Panc1 (cell line): Measurements from ENCODE around the gene SEMA7A. TPM values are rescaled to one million over a fixed set of nuclear protein-coding genes. Genes with fewer than 3 reads are reported as not detected.
A peak's percentile ranks its signal among the peaks of the same experiment; 100 is the strongest.

Experiments
- ATAC-seq: fragments of 200-7000 bp; cut with Tn5 transposase; 2 replicates; pipeline ENCODE4 v1.9.1; 2020; ENCODE audit warnings: mild to moderate bottlenecking, moderate library complexity
- BruUV-seq: library from RNA; stranded (reverse); fragments of 400-500 nt; replicated peaks from 2 replicates; lab custom pipeline; 2021; lab: Mats Ljungman, UMichigan
- CTCF ChIA-PET: fragments of 300-600 bp; sonication (Branson Sonifier 250); formaldehyde crosslinking; loops from one replicate; lab custom pipeline; 2022; ENCODE audit warnings: antibody characterized with exemption; lab: Charles Lee
- POLR2A ChIA-PET: fragments of 300-600 bp; sonication (Branson Sonifier 250); formaldehyde crosslinking; loops from one replicate; lab custom pipeline; 2022; ENCODE audit warnings: antibody characterized with exemption; lab: Charles Lee
- DNase-seq: peaks from one replicate; pipeline ENCODE4 v3.0.0-alpha.2; 2010; ENCODE audit warnings: low read depth, low spot score
- H3K27ac ChIP-seq: 2 replicates; pipeline ENCODE4 v1.5.1; 2011; ENCODE audit warnings: mild to moderate bottlenecking, low read length, inconsistent platforms
- H3K27me3 ChIP-seq: fragments of 200-500 bp; sonication (Bioruptor generic); 2 replicates; pipeline ENCODE4 v1.6.0; 2014; ENCODE audit warnings: low read length, inconsistent platforms; ENCODE audit not compliant: control insufficient read depth, insufficient read depth
- H3K36me3 ChIP-seq: fragments of 200-500 bp; sonication (Bioruptor generic); 2 replicates; pipeline ENCODE4 v1.5.1; 2014; ENCODE audit warnings: inconsistent platforms, mild to moderate bottlenecking, low read length, moderate library complexity; ENCODE audit not compliant: control insufficient read depth, insufficient read depth
- H3K4me1 ChIP-seq: 2 replicates; pipeline ENCODE4 v1.5.1; 2011; ENCODE audit warnings: inconsistent platforms, mild to moderate bottlenecking, low read length, moderate library complexity; ENCODE audit not compliant: control insufficient read depth, insufficient read depth
- H3K4me3 ChIP-seq, 2 experiments: 2 replicates each; pipeline ENCODE4 v1.5.1; 2011 to 2012; ENCODE audit warnings: low read depth in 2 of 2, low read length in 2 of 2, mild to moderate bottlenecking in 2 of 2, inconsistent platforms in 1 of 2, moderate library complexity in 1 of 2
- H3K9me3 ChIP-seq: fragments of 200-500 bp; sonication (Bioruptor generic); 2 replicates; pipeline ENCODE4 v1.5.1; 2014; ENCODE audit warnings: low read depth, mild to moderate bottlenecking, inconsistent platforms, low read length, moderate library complexity; ENCODE audit not compliant: control insufficient read depth, insufficient read depth
- POLR2AphosphoS5 ChIP-seq: IDR thresholded peaks from 2 replicates; pipeline ENCODE4 v1.6.1; 2012; ENCODE audit warnings: mild to moderate bottlenecking, low read depth, low read length, moderate library complexity
- REST ChIP-seq, 2 experiments: IDR thresholded peaks; 2 replicates each; pipeline ENCODE4 v1.6.1; 2011 to 2012; ENCODE audit warnings: low read depth in 2 of 2, control low read depth in 1 of 2, low read length in 1 of 2, mild to moderate bottlenecking in 1 of 2, moderate library complexity in 1 of 2; ENCODE audit not compliant: insufficient read depth in 1 of 2
- SIN3A ChIP-seq: IDR thresholded peaks from 2 replicates; pipeline ENCODE4 v1.6.1; 2012; ENCODE audit warnings: low read depth, mild to moderate bottlenecking, low read length, moderate library complexity, borderline replicate concordance; ENCODE audit not compliant: insufficient read depth
- TCF7L2 ChIP-seq: IDR thresholded peaks from 2 replicates; pipeline ENCODE4 v1.6.1; 2011; ENCODE audit warnings: mild to moderate bottlenecking, low read depth, low read length, inconsistent platforms
- in situ Hi-C: cut with HindIII; loops from 2 replicates; pipeline ENCODE4 v1.10.0; 2016; ENCODE audit warnings: low sequenced_read_pairs, low pct_unique_long_range_greater_than_20kb
- intact Hi-C: fragments of 100-400 bp; cut with micrococcal nuclease; formaldehyde crosslinking; loops from one replicate; pipeline ENCODE4 v1.10.0; 2022; ENCODE audit not compliant: unreplicated experiment
- total RNA-seq: library from RNA; stranded (reverse); gene quantifications from one replicate; pipeline ENCODE4 v1.2.1, GENCODE V29; 2021; ENCODE audit not compliant: unreplicated experiment
- TF ChIP-seq, protein P1 (sequence below): fragments of 450-650 bp; IDR thresholded peaks from 2 replicates; pipeline ENCODE4 v1.5.1; 2017; ENCODE audit warnings: mild to moderate bottlenecking

SEMA7A gene
- total RNA-seq, 1 experiment from 2014 or later: 11.2 TPM

DNA sequence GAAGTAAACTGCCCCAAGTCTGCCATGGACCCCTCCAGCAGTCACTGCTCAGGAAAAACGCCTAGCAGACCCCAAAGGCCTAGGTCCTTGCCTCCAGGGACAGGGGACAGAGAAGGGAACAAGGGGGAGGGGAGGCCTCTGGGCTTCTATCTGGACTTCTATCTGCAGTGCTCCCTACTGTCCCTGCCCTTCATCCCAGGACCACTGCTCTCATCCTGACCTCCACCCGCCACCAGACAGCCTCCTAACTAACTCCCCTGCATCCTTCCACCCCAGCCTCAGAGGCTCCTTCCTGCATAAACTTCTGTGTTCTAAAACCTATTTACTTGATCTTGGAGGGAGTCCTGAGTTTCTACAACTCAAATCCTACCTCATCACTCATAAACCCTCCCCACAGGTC is 25.4 kb downstream of the SEMA7A start:
- H3K27ac ChIP-seq: no peak overlapping the region
- ATAC-seq: 0 out of 2 replicates have a peak, but pooled peaks have one; percentile 5
- no peaks in the 10 kb centered on the region for H3K27me3 ChIP-seq
- DNase-seq: no peak
- CTCF ChIA-PET: no interaction called here
- peaks cover 18% of the 10 kb centered on the region for H3K4me1 ChIP-seq
- POLR2A ChIA-PET: no interaction called here
- H3K9me3 ChIP-seq: no peaks in the 10 kb centered on the region
- intact Hi-C loops: no loop called here
- no peak for TF ChIP-seq POLR2AphosphoS5
- no peak overlapping the region for H3K4me3 ChIP-seq
- in situ Hi-C loops: no loop called here
- BruUV-seq: no TSS peak
- H3K36me3 ChIP-seq: no peaks in the 10 kb centered on the region

DNA sequence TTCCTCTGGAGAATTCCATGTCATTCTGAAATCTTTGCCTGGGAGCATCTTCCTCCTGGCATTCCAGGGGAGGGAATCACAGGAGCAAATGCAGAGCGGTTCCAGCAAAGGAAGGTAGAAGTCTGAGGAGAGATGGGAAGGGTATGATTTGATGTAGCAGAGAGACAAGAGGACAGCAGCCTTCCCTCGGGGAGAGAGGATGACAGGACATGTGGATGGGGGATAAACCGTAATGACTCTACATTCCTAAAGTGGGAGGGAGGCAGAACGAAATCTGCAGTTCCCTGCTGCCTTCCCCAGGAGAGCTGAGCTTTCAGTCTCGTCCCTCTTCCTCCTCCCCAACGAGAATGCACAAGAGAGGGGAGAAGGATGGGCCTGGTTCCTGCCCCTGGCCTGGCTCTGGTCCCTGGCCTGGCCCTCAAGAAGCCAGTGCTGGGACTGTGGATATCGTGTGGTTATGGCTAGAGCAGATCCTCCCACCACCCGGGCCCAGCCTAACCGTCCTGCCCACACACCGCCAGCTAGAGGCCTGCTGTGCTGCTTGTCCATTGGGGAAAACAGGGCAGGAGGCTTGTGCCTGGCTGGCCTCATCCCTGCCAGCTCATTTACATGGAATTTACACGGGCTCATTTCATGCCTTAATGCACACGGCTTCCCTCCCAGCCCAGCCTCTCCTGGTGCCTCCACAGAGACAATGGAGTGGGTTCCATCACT is 26.6 kb downstream of the SEMA7A start:
- peak overlapping the region; percentile 65 for H3K27ac ChIP-seq
- no peaks in the 10 kb centered on the region for H3K27me3 ChIP-seq
- ChIA-PET POLR2A (no interaction called here), CTCF (no interaction called here)
- TF ChIP-seq, protein P1, sequence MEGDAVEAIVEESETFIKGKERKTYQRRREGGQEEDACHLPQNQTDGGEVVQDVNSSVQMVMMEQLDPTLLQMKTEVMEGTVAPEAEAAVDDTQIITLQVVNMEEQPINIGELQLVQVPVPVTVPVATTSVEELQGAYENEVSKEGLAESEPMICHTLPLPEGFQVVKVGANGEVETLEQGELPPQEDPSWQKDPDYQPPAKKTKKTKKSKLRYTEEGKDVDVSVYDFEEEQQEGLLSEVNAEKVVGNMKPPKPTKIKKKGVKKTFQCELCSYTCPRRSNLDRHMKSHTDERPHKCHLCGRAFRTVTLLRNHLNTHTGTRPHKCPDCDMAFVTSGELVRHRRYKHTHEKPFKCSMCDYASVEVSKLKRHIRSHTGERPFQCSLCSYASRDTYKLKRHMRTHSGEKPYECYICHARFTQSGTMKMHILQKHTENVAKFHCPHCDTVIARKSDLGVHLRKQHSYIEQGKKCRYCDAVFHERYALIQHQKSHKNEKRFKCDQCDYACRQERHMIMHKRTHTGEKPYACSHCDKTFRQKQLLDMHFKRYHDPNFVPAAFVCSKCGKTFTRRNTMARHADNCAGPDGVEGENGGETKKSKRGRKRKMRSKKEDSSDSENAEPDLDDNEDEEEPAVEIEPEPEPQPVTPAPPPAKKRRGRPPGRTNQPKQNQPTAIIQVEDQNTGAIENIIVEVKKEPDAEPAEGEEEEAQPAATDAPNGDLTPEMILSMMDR: no peak
- no peak for TF ChIP-seq POLR2AphosphoS5
- TF ChIP-seq REST (IDR thresholded peaks at IDR 0.05; ENCODE audit: insufficient read depth in 1 of 2, low read depth in 2 of 2, low read length in 1 of 2): no peak
- TF ChIP-seq SIN3A: no peak
- no peak for TF ChIP-seq TCF7L2
- H3K4me3 ChIP-seq: no peak overlapping the region
- ATAC-seq (peak; percentile 88), DNase-seq (no peak)
- in situ Hi-C loops (no loop called here), intact Hi-C loops (no loop called here)
- no peaks in the 10 kb centered on the region for H3K9me3 ChIP-seq
- no peaks in the 10 kb centered on the region for H3K36me3 ChIP-seq
- H3K4me1 ChIP-seq: peaks cover 18% of the 10 kb centered on the region
- BruUV-seq: no TSS peak

GRCh38 chr15:74406517-74406916 is 27.2 kb downstream of the SEMA7A start:
- H3K9me3 ChIP-seq: no peaks in the 10 kb centered on the region
- CTCF ChIA-PET: no interaction called here
- POLR2A ChIA-PET: no interaction called here
- peaks cover 18% of the 10 kb centered on the region for H3K4me1 ChIP-seq
- H3K27me3 ChIP-seq: no peaks in the 10 kb centered on the region
- ATAC-seq (no peak), DNase-seq (no peak)
- no TSS peak for BruUV-seq
- peak overlapping the region; percentile 65 for H3K27ac ChIP-seq
- intact Hi-C loops: no loop called here
- in situ Hi-C loops: no loop called here
- no peaks in the 10 kb centered on the region for H3K36me3 ChIP-seq
- no peak for TF ChIP-seq REST (IDR thresholded peaks at IDR 0.05; ENCODE audit: insufficient read depth in 1 of 2, low read depth in 2 of 2, low read length in 1 of 2)
- no peak for TF ChIP-seq SIN3A
- no peak overlapping the region for H3K4me3 ChIP-seq
